HepG2 (cell line): ENCODE measurements around the gene SCGB2A2. TPM values are rescaled to one million over a fixed set of nuclear protein-coding genes. Genes with fewer than 3 reads are reported as not detected.

Experiments
- ATAC-seq: fragments of 200-7000 bp; cut with Tn5 transposase; 3 replicates; pipeline ENCODE4 v1.9.1; 2020; ENCODE audit warnings: mild to moderate bottlenecking, moderate library complexity
- BruUV-seq: library from RNA; stranded (reverse); fragments of 400-500 nt; replicated peaks from 2 replicates; lab custom pipeline; 2021; lab: Mats Ljungman, UMichigan
- CTCF ChIA-PET: fragments of 300-600 bp; formaldehyde crosslinking; extraction: SDS; loops from one replicate; lab custom pipeline; 2021; ENCODE audit warnings: low total read pairs, inconsistent platforms, low intra/inter-chr PET ratio; lab: Yijun Ruan, JAX
- POLR2A ChIA-PET: fragments of 350-600 bp; sonication (Branson Sonifier 250); formaldehyde crosslinking; loops from one replicate; lab custom pipeline; 2020; ENCODE audit warnings: antibody characterized with exemption, inconsistent platforms; lab: Yijun Ruan, JAX
- DNase-seq: peaks from one replicate; pipeline ENCODE4 v3.0.0-alpha.2; 2015; ENCODE audit warnings: low spot score
- FAIRE-seq: peaks from 3 replicates; lab custom pipeline; 2011; peaks lifted over from hg19 to GRCh38; lab: Jason Lieb, UNC
- H2AFZ ChIP-seq: one replicate; pipeline ENCODE4 v1.6.1; 2011; ENCODE audit warnings: low read length, inconsistent platforms
- H3K27ac ChIP-seq: fragments of 300-600 bp; 3 replicates; pipeline ENCODE4 v1.8.0; 2011; ENCODE audit warnings: mixed run types, mild to moderate bottlenecking, mixed read lengths, low read length, inconsistent platforms; ENCODE audit not compliant: insufficient read depth; ENCODE audit errors: extremely low read length
- H3K27me3 ChIP-seq, 2 experiments: fragments of 200-600 bp in 1 of 2; 2 replicates in 1 of 2; 3 replicates in 1 of 2; pipeline versions ENCODE4 v1.6.0 to v1.8.0; 2011; ENCODE audit warnings: low read length in 2 of 2, mild to moderate bottlenecking in 2 of 2, moderate library complexity in 2 of 2, inconsistent platforms in 1 of 2; ENCODE audit not compliant: insufficient read depth in 2 of 2, control insufficient read depth in 1 of 2
- H3K36me3 ChIP-seq, 2 experiments: fragments of 200-600 bp in 1 of 2; replicated peaks in 1 of 2; 2 replicates in 1 of 2; 3 replicates in 1 of 2; pipeline versions ENCODE4 v1.5.1 to v1.8.0; 2011; ENCODE audit warnings: low read length in 2 of 2, inconsistent platforms in 1 of 2; ENCODE audit not compliant: insufficient read depth in 2 of 2, control insufficient read depth in 1 of 2
- H3K4me1 ChIP-seq: 2 replicates; pipeline ENCODE4 v1.5.1; 2012; ENCODE audit warnings: low read length, inconsistent platforms; ENCODE audit not compliant: insufficient read depth
- H3K4me2 ChIP-seq: 2 replicates; pipeline ENCODE4 v1.6.0; 2011; ENCODE audit warnings: low read depth, low read length, inconsistent platforms
- H3K4me3 ChIP-seq, 3 experiments: fragments of 200-600 bp in 1 of 3; sonication (generic), shearing (Covaris generic) in 1 of 3; replicated peaks in 1 of 3; 2 replicates each; pipeline ENCODE4 v1.5.1; 2011 to 2016; ENCODE audit warnings: low read length in 3 of 3, inconsistent platforms in 2 of 3, low read depth in 2 of 3, mild to moderate bottlenecking in 2 of 3, control low read depth in 1 of 3, mixed read lengths in 1 of 3; ENCODE audit not compliant: insufficient read depth in 1 of 3
- H3K79me2 ChIP-seq: one replicate; pipeline ENCODE4 v1.6.1; 2011; ENCODE audit warnings: low read length, inconsistent platforms; ENCODE audit not compliant: insufficient read depth
- H3K9ac ChIP-seq: 2 replicates; pipeline ENCODE4 v1.6.0; 2011; ENCODE audit warnings: mild to moderate bottlenecking, low read depth, low read length, inconsistent platforms; ENCODE audit not compliant: insufficient read depth
- H3K9me3 ChIP-seq: 2 replicates; pipeline ENCODE4 v1.5.1; 2012; ENCODE audit warnings: mild to moderate bottlenecking, low read length
- H4K20me1 ChIP-seq: 2 replicates; pipeline ENCODE4 v1.6.0; 2011; ENCODE audit warnings: inconsistent platforms, mild to moderate bottlenecking, low read length, moderate library complexity; ENCODE audit not compliant: insufficient read depth
- FOXO1 ChIP-seq: sonication (generic); formaldehyde crosslinking; IDR thresholded peaks from 2 replicates; pipeline ENCODE4 v1.4.0; 2020; ENCODE audit warnings: missing genetic modification reagents
- HNRNPLL ChIP-seq: fragments of 200-400 bp; formaldehyde crosslinking; IDR thresholded peaks from 2 replicates; pipeline ENCODE4 v1.6.1; 2017; ENCODE audit warnings: mild to moderate bottlenecking, low read depth, low read length; ENCODE audit not compliant: poor library complexity, severe bottlenecking
- KMT2B ChIP-seq: IDR thresholded peaks from 2 replicates; pipeline ENCODE4 v1.6.1; 2016; ENCODE audit warnings: missing genetic modification reagents, missing compliant biosample characterization
- SIX4 ChIP-seq: sonication (generic); formaldehyde crosslinking; IDR thresholded peaks from 2 replicates; pipeline ENCODE4 v1.4.0; 2020; ENCODE audit warnings: missing genetic modification reagents
- WGBS: methylation state at CpG from one replicate; pipeline ENCODE4 v1.1.6; 2017; ENCODE audit warnings: low lambda C conversion rate; 5-methylcytosine and 5-hydroxymethylcytosine counted together
- in situ Hi-C: cut with HindIII; loops from 2 replicates; pipeline ENCODE4 v1.10.0; 2017; ENCODE audit warnings: low pct_unique_long_range_greater_than_20kb; ENCODE audit not compliant: extremely low pct_ligation_motif_present
- intact Hi-C: fragments of 100-400 bp; cut with micrococcal nuclease; formaldehyde crosslinking; loops from one replicate; pipeline ENCODE4 v1.10.0; 2022; ENCODE audit not compliant: unreplicated experiment
- polyA plus RNA-seq, 8 experiments: library from polyadenylated mRNA; depleted of rRNA in 3 of 8; stranded (reverse) in 7 of 8; unstranded in 1 of 8; fragments of >200 nt; fragmentation: Illumina TruSeq in 4 of 8; extraction: Trizol in 4 of 8; gene quantifications; 2 replicates each; pipeline versions ENCODE4 v1.2.1 to v1.2.3, GENCODE V29; 2011 to 2016; ENCODE audit warnings: low read depth in 4 of 8, missing spikeins in 1 of 8, mixed read lengths in 1 of 8; ENCODE audit not compliant: insufficient read depth in 1 of 8
- total RNA-seq, 5 experiments: library from RNA; depleted of rRNA; stranded (reverse); fragments of >200 nt; fragmentation: Illumina TruSeq; extraction: Trizol; gene quantifications; 2 replicates each; pipeline ENCODE4 v1.2.3, GENCODE V29; 2016; ENCODE audit warnings: low read depth in 1 of 5
- TF ChIP-seq, protein P1 (sequence below): sonication (generic); formaldehyde crosslinking; IDR thresholded peaks from 2 replicates; pipeline ENCODE4 v1.5.1; 2020; ENCODE audit warnings: mild to moderate bottlenecking, missing genetic modification reagents, borderline replicate concordance
- TF ChIP-seq, protein P2 (sequence below): sonication (generic); formaldehyde crosslinking; IDR thresholded peaks from 2 replicates; pipeline ENCODE4 v1.4.0; 2020; ENCODE audit warnings: mild to moderate bottlenecking, missing genetic modification reagents
- TF ChIP-seq, protein P3 (sequence below): sonication (generic); formaldehyde crosslinking; IDR thresholded peaks from 2 replicates; pipeline ENCODE4 v1.8.1; 2023; ENCODE audit warnings: mild to moderate bottlenecking, missing genetic modification reagents
- TF ChIP-seq, protein P4 (sequence below): sonication (generic); formaldehyde crosslinking; IDR thresholded peaks from 2 replicates; pipeline ENCODE4 v1.4.0; 2020; ENCODE audit warnings: missing genetic modification reagents, borderline replicate concordance

Gene SCGB2A2
- total and polyA plus RNA-seq, 2 of the 13 experiments (the other 11 are each of a cell fraction or from before 2014, with no cell fraction given): 0.12 TPM; not detected in 1

DNA sequence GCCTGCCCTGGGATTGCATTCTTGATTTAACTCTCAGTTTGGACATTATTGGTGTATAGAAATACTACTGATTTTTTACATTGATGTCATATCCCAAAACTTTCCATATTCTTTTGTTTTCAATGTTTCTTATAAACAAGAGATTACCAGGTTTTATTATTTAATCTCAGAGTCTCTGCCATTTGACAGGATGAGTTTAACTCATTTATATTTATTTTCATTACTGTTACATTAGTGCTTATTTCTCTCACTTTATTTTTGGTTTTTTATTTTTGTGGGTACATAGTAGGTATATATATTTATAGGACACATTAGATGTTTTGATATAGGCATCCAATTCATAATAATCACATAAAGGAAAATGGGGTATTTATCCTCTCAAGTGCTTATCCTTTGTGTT lies 38.0 kb downstream of the SCGB2A2 start:
- in situ Hi-C loops: no loop called here
- ATAC-seq: no peak

DNA sequence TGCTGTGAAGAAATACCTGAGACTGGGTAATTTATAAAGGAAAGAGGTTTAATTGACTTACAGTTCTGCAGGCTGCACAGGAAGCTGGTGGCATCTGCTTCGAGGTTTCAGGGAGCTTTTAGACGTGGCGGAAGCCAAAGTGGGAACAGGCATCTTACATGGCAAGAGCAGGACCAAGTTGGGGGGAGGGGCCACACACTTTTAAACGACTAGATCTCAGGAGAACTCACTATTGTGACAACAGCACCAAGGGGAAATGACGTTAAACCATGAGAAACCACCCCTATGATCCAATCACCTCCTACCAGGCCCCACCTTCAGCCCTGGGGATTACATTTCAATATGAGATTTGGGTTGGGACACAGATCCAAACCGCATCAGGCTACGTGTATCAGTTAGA lies 40.0 kb downstream of the SCGB2A2 start:
- Histone ChIP-seq H3K27ac (no peak overlapping the region), H4K20me1 (no peaks in the 10 kb centered on the region), H3K4me2 (no peak overlapping the region), H2AFZ (no peak overlapping the region), H3K9me3 (no peaks in the 10 kb centered on the region), H3K4me1 (no peaks in the 10 kb centered on the region), H3K36me3 (no peaks in the 10 kb centered on the region), H3K4me3 (no peak overlapping the region), H3K9ac (no peak overlapping the region), H3K27me3 (peaks cover 2 to 13% of the 10 kb centered on the region in 2 experiments; a peak in 3 of 5 replicates), H3K79me2 (no peaks in the 10 kb centered on the region)
- WGBS: 37% methylated on average over 7 of the region's 7 CpGs
- POLR2A ChIA-PET: no interaction called here
- no peak for ATAC-seq
- CTCF ChIA-PET: interaction anchor here (2.4 to 2.5 kb wide), 2 partner anchors 65 to 92 kb away, joined by 24 to 34 read pairs; no protein-coding TSS in a partner anchor
- DNase-seq: no peak
- no peak for FAIRE-seq
- in situ Hi-C loops (loop anchor here (5.0 kb wide), 2 partner anchors 68 to 93 kb away; partner anchors contain the start of gene SCGB1D2), intact Hi-C loops (no loop called here)
- BruUV-seq: no TSS peak
- TF ChIP-seq SIX4 (CRISPR knock-in tag) (no peak), FOXO1 (CRISPR knock-in tag) (no peak), KMT2B (CRISPR knock-in tag) (no peak)
- TF ChIP-seq, protein P1, sequence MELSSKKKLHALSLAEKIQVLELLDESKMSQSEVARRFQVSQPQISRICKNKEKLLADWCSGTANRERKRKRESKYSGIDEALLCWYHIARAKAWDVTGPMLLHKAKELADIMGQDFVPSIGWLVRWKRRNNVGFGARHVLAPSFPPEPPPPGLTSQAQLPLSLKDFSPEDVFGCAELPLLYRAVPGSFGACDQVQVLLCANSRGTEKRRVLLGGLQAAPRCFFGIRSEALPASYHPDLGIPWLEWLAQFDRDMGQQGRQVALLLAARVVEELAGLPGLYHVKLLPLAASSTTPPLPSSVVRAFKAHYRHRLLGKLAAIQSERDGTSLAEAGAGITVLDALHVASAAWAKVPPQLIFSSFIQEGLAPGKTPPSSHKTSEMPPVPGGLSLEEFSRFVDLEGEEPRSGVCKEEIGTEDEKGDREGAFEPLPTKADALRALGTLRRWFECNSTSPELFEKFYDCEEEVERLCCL: no peak
- TF ChIP-seq, protein P2, sequence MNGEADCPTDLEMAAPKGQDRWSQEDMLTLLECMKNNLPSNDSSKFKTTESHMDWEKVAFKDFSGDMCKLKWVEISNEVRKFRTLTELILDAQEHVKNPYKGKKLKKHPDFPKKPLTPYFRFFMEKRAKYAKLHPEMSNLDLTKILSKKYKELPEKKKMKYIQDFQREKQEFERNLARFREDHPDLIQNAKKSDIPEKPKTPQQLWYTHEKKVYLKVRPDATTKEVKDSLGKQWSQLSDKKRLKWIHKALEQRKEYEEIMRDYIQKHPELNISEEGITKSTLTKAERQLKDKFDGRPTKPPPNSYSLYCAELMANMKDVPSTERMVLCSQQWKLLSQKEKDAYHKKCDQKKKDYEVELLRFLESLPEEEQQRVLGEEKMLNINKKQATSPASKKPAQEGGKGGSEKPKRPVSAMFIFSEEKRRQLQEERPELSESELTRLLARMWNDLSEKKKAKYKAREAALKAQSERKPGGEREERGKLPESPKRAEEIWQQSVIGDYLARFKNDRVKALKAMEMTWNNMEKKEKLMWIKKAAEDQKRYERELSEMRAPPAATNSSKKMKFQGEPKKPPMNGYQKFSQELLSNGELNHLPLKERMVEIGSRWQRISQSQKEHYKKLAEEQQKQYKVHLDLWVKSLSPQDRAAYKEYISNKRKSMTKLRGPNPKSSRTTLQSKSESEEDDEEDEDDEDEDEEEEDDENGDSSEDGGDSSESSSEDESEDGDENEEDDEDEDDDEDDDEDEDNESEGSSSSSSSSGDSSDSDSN (CRISPR knock-in tag): no peak
- TF ChIP-seq, protein P3, sequence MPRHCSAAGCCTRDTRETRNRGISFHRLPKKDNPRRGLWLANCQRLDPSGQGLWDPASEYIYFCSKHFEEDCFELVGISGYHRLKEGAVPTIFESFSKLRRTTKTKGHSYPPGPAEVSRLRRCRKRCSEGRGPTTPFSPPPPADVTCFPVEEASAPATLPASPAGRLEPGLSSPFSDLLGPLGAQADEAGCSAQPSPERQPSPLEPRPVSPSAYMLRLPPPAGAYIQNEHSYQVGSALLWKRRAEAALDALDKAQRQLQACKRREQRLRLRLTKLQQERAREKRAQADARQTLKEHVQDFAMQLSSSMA (CRISPR knock-in tag): no peak
- TF ChIP-seq, protein P4, sequence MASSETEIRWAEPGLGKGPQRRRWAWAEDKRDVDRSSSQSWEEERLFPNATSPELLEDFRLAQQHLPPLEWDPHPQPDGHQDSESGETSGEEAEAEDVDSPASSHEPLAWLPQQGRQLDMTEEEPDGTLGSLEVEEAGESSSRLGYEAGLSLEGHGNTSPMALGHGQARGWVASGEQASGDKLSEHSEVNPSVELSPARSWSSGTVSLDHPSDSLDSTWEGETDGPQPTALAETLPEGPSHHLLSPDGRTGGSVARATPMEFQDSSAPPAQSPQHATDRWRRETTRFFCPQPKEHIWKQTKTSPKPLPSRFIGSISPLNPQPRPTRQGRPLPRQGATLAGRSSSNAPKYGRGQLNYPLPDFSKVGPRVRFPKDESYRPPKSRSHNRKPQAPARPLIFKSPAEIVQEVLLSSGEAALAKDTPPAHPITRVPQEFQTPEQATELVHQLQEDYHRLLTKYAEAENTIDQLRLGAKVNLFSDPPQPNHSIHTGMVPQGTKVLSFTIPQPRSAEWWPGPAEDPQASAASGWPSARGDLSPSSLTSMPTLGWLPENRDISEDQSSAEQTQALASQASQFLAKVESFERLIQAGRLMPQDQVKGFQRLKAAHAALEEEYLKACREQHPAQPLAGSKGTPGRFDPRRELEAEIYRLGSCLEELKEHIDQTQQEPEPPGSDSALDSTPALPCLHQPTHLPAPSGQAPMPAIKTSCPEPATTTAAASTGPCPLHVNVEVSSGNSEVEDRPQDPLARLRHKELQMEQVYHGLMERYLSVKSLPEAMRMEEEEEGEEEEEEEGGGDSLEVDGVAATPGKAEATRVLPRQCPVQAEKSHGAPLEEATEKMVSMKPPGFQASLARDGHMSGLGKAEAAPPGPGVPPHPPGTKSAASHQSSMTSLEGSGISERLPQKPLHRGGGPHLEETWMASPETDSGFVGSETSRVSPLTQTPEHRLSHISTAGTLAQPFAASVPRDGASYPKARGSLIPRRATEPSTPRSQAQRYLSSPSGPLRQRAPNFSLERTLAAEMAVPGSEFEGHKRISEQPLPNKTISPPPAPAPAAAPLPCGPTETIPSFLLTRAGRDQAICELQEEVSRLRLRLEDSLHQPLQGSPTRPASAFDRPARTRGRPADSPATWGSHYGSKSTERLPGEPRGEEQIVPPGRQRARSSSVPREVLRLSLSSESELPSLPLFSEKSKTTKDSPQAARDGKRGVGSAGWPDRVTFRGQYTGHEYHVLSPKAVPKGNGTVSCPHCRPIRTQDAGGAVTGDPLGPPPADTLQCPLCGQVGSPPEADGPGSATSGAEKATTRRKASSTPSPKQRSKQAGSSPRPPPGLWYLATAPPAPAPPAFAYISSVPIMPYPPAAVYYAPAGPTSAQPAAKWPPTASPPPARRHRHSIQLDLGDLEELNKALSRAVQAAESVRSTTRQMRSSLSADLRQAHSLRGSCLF (CRISPR knock-in tag): no peak

More for the DNA sequence above, 38.0 kb downstream of the SCGB2A2 start:
- no peak for FAIRE-seq
- H3K36me3 ChIP-seq: no peaks in the 10 kb centered on the region
- peaks cover 1 to 10% of the 10 kb centered on the region in 2 experiments; a peak in 3 of 5 replicates for H3K27me3 ChIP-seq
- no peaks in the 10 kb centered on the region for H3K9me3 ChIP-seq
- H2AFZ ChIP-seq: no peak overlapping the region
- no peaks in the 10 kb centered on the region for H3K79me2 ChIP-seq
- H3K4me1 ChIP-seq: no peaks in the 10 kb centered on the region
- H4K20me1 ChIP-seq: no peaks in the 10 kb centered on the region
- intact Hi-C loops: no loop called here
- no peak overlapping the region for H3K4me2 ChIP-seq
- no peak for DNase-seq
- TF ChIP-seq HNRNPLL: no peak
- TF ChIP-seq, all 625 proteins: peak for 0
- H3K9ac ChIP-seq: no peak overlapping the region
- H3K4me3 ChIP-seq: no peak overlapping the region
- CTCF ChIA-PET: no interaction called here
- no peak overlapping the region for H3K27ac ChIP-seq
- BruUV-seq: no TSS peak
- POLR2A ChIA-PET: no interaction called here
